Astrocyte of the spinal cord (primary cell): ENCODE results near the gene CBLB.

ENCODE experiments used
- DNase-seq: peaks from one replicate; pipeline ENCODE4 v3.0.0; 2011; ENCODE audit warnings: low read depth, low spot score
- H3K4me3 ChIP-seq: 2 replicates; pipeline ENCODE4 v1.5.1; 2011; ENCODE audit warnings: low read depth, mild to moderate bottlenecking, low read length, moderate library complexity
- CTCF ChIP-seq: IDR thresholded peaks from 2 replicates; pipeline ENCODE4 v1.5.1; 2012; ENCODE audit warnings: low read depth, mild to moderate bottlenecking, low read length, inconsistent platforms
- in situ Hi-C: cut with HindIII; loops from 2 replicates; pipeline ENCODE4 v1.10.0; 2017; ENCODE audit warnings: low sequenced_read_pairs

CBLB gene

GRCh38 chr3:105772635-105773034 lies 96.2 kb downstream of the CBLB start:
- DNase-seq: no peak
- no peak for TF ChIP-seq CTCF
- in situ Hi-C loops: no loop called here
- H3K4me3 ChIP-seq: no peak overlapping the region

DNA sequence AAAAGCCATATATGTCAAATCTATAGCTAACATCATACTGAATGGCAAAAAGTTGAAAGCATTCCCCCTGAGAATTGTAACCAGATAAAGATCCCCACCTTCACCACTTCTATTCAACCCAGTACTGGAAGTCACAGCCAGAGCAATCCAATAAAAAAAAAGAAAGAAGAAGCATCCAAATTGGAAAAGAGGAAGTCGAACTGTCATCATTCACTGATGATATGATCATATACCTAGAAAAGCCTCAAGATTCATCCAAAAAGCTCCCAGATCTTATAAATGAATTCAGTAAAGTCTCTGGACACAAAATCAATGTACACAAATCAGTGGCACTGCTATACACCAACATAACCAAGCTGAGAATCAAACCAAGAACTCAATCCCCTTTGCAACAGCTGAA lies 97.4 kb downstream of the CBLB start:
- no peak overlapping the region for H3K4me3 ChIP-seq
- no peak for TF ChIP-seq CTCF
- in situ Hi-C loops: no loop called here
- no peak for DNase-seq

- in situ Hi-C loops: no loop called here
- no peak overlapping the region for H3K4me3 ChIP-seq
- no peak for TF ChIP-seq CTCF
- no peak for DNase-seq
Measured at GRCh38 chr3:105770410-105770809, 98.4 kb downstream of the CBLB start.

GRCh38 chr3:105767776-105768175 lies 101.0 kb downstream of the CBLB start:
- no peak for DNase-seq
- H3K4me3 ChIP-seq: no peak overlapping the region
- in situ Hi-C loops: no loop called here
- TF ChIP-seq CTCF: no peak

DNA sequence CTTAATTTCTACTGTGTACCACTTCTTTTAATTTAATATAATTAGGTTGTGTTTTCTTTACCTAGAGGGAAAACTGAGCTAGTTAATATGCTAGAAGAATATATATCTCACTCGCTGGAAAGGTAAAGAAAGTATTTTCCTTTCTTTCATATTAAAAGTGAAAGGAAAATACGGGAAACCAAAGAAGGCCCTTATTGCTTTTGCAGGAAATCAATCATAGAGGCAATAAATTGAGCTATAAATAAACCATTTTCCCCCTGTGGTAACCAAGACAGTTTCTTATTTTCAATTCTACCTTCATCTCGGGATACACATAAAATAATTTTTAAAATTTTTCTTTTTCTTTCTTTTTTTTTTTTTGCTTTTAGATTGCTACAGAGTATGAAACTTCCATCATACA lies 101.6 kb downstream of the CBLB start:
- in situ Hi-C loops: no loop called here
- H3K4me3 ChIP-seq: no peak overlapping the region
- TF ChIP-seq CTCF: no peak
- no peak for DNase-seq

DNA sequence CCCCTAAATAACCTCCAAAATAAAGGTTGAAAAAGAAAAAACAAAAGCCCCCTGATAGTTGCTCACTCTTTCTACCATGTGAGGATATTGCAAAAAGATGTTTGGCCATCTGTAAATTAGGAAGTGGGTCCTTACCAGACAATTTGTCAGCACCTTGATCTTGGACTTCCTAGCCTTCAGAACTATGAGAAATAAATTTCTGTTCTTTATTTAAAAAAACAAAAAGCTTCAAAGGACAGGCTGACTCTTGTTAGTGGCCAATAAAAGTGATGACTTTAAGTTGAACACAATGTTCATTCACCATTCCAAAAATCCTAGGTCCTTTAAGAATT lies 103.5 kb downstream of the CBLB start:
- TF ChIP-seq CTCF: no peak
- no peak for DNase-seq
- H3K4me3 ChIP-seq: no peak overlapping the region
- in situ Hi-C loops: no loop called here
